ENCODE results near the gene SLC29A1.
A peak's percentile ranks its signal among the peaks of the same experiment; 100 is the strongest.

The SLC29A1 gene

DNA sequence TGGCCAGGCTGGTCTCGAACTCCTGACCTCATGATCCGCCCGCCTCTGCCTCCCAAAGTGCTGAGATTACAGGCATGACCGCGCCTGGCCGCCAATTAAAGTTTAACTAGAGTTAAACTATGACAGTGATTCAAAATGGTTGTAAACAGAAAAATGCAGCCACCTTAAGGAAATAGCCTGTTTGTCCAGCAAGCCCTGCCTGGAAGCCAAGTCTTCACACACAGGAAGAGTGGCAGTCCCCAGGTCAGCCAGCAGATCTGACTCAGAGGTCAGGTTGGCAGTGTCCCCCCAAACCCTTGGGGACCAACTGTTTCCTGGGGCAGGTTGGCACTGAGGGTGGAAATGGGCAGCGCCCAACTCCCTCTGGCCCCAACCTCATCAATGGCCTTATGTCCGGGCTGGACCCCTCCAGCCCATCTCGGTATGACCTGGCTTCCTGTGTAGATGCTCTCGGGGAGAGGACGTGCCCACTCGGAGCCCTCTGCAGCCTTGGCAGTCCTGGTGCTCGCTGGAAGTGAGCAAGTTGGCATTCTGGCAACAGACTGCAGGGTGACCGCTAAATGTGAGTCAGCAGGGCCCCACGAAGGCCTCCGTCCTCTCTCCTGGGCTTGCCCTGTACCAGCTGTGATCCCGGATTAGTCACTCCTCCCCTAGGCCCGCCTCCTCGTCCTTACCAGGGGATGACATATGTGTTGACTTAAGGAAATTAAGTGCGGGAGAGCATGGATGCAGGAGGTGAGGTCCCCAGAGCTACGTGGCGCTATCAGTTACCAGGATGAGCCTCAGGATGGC, 13.8 kb downstream of the SLC29A1 start:
- peak; percentile 77 for DNase-seq (ENCODE audit: low spot score)

DNA sequence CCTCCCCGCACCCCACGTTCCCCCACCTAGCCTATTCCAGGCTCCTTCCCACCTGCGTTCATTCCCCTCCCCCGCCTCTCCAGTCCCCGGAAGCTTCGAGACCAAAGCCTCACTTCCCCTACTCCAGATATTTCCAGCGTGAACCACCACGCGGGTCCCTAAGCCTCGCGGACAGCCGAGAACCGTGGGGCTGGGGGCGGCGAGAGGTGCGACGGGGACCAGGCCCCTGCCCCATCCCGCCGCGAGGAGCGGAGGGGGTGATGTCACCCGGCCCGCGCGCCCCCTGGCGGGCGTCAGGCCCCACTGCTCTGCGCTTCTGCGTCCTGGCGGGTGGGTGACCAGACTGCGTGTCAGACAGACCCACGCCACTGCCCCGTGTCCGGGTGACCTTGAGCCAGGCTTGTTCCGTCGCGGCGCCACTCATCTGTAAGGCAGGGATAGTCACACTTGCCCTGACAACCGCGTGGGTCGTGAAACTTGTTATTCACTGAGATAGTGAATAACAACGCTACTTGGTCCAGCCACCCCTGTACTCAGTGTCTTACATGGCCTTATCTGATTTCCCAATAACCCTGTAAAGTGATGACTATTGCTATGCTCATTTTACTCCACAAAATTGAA, 14.5 kb downstream of the SLC29A1 start:
- peak; percentile 83 for DNase-seq (ENCODE audit: low spot score)

DNA sequence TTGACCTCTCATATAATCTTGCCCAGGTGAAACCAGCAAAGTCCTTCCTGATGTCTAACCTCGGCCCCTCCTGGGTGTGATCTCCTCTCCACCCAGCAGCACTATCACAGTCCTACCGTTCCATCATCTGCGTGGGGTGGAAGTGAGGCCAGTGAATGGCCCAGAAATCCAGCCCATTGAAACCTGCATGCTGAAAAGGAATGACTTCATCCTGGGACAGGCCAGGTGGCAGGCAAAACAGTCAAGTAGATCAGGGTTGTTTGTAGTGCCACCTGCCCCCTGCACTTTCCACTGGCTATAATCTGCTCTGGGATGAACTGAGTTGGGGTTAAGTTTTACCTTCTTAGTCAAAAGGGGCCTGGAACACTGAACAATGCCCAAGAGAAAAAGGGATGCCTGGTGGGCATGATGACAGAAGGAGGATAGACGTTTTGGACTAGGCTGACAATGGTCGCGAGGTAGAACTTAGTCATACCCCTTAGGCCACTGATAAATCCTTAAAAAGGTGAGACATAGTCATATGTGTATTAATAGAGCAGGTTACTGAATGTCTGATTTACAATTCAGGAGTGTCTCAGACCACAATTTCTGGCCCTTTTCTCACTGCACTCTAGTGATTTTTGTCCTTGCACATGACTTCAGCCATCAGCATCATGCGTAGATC, 15.4 kb downstream of the SLC29A1 start:
- DNase-seq (ENCODE audit: low spot score), result no peak

DNA sequence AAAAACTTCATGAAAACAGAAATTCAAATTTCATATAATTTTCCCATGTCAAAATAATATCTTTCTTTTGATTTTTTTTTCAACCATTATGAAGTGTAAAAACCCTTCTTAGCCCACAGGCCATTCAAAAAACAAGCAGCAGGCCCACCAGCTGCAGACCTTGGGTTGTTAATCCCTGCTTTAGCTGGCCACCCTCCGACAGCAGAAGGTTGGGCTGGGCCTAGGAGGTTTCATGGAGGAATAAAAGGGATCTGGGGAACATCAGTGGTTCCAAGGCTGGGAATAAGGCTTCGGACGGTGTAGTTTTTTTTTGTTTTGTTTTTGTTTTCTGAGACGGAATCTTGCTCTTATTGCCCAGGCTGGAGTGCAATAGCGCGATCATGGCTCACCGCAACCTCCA, 19.9 kb downstream of the SLC29A1 start:
- no peak for DNase-seq (ENCODE audit: low spot score)

DNA sequence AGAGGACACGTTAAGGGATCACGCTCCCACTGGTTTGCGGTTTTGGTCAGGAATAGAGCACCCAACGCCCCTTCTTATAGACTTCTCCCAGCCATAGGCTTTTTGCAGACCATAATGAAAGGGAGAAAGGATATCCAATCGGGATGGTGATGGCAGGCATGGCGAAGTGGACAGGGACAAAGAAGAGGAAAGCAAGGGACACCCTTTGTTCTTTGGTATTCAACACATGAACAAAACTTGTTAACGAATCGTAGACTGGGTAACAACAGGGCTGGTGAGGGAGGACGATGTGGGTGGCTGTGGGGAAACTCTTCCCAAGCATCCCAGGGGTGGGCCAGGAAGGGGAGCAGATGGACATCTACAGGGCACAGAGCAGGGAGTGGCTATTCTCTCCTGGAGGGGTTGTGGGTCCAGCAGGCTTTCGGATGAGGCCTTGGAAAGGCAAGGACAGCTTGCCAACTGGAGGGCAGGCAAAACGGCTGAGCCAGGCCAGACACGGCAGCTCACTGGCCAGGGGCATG, 22.1 kb downstream of the SLC29A1 start:
- DNase-seq (ENCODE audit: low spot score), result no peak

DNA sequence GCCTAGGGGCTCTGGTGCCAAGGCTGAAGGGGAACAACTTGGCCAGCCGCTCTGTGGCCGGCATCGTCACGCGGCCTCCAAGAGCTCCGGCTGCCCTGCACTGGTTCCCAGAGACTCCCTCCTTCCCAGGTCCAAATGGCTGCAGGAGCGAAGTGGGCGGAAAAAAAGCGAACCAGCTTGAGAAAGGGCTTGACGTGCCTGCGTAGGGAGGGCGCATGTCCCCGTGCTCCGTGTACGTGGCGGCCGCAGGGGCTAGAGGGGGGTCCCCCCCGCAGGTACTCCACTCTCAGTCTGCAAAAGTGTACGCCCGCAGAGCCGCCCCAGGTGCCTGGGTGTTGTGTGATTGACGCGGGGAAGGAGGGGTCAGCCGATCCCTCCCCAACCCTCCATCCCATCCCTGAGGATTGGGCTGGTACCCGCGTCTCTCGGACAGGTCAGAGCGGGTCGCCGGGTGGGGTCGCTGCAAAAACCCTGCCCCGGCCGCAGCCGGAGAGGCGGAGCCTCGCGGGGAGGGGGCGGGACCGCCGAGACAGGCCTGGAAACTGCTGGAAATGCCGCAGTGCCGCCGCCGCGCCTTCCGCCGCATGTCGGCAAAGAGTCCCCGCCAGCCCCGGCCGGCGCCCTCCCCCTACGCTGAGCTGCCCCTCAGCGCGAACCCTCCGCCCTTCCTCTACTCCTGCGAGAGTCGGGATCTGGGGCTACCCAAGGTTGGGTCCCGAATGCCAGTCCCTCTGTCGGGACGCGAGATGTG, 22.7 kb downstream of the SLC29A1 start:
- peak; percentile 76 for DNase-seq (ENCODE audit: low spot score)

DNA sequence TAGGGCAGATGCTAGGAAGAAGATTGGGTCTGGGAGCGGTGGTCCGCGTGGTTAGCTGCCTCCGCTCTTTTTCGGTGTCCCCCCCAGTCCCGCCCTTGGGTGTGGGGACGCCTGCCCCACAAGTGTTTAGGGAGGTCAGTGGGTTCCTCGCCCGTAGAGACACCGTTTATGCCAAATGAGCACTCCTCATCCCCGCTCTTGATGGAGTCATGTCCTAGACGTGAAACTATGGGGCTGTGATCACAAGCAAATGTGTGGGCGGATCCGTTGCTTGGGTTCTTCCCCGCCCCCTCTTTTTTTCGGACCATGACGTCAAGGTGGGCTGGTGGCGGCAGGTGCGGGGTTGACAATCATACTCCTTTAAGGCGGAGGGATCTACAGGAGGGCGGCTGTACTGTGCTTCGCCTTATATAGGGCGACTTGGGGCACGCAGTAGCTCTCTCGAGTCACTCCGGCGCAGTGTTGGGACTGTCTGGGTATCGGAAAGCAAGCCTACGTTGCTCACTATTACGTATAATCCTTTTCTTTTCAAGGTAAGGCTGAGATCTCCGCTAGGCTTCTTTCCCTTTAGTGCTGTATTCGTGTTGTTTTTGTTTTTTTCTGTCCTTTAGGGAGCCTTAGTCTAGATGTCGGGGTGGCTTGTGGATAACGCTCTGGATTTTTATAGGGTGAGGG, 23.4 kb downstream of the SLC29A1 start, which contains the start of gene HSP90AB1:
TSS of gene HSP90AB1 (plus strand) at position 439 of the 675 bp plus-strand sequence. CDS start 1,529 bp downstream, outside the sequence.
- DNase-seq (ENCODE audit: low spot score), result peak; percentile 96

DNA sequence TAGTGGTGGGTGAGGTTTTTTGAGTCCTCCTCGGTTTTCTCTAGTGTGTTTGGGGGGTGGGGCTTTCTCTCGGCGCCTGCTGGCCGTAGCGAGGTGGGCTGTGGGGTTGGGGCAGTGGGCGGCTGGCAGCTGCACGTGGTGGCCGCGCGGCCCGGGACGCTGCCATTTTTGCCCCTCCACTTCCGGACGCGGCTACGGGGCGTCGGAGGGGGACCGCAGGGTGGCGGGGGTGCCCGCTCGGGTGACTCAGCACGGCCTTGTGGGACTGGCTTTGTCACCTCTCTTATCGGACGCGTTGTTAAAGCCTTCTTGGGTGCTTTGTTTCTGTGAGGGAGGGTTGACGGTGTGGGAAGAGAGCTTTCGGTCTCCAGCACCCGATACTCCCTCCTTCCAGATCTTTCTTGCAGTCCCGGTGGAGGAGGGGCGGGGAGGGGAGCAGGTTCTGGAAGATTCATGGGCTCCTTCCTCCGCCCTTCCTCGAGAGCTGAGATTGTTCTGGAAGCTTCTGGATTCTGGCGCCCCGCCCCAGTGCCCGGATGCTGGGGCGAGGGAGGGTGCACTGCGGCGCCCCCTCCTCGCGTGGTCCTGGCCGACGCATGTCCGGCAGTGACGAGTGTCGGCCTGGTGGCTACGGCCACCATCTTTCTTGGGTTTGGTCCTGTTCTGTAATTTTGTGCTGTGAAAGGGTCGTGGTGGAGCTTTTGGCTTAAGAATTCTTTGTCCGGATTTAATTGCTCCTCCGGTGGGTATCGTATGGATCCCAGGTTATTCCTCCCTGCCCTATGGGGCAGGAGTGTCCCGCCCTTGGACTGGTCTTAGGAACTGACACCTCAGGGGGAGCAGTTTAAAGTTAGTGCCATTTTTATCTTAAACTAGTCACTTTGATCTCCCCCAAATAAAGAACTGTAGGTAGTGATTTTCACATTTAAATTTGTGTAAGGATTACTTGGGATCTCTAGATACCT, 24.2 kb downstream of the SLC29A1 start:
- peak; percentile 79 for DNase-seq (ENCODE audit: low spot score)

DNA sequence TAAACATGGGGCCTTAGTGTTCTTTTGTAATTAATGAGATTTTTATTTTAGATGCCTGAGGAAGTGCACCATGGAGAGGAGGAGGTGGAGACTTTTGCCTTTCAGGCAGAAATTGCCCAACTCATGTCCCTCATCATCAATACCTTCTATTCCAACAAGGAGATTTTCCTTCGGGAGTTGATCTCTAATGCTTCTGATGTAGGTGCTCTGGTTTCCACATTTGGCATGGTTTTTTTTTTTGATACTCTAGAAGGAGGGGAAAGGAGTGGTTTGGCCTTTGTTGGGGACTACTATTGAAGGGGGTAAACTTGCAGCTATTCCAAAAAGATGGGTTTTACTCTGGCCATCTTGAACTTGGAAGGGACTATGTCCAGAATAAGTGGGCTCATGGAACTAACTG, 25.2 kb downstream of the SLC29A1 start:
- no peak for DNase-seq (ENCODE audit: low spot score)

DNA sequence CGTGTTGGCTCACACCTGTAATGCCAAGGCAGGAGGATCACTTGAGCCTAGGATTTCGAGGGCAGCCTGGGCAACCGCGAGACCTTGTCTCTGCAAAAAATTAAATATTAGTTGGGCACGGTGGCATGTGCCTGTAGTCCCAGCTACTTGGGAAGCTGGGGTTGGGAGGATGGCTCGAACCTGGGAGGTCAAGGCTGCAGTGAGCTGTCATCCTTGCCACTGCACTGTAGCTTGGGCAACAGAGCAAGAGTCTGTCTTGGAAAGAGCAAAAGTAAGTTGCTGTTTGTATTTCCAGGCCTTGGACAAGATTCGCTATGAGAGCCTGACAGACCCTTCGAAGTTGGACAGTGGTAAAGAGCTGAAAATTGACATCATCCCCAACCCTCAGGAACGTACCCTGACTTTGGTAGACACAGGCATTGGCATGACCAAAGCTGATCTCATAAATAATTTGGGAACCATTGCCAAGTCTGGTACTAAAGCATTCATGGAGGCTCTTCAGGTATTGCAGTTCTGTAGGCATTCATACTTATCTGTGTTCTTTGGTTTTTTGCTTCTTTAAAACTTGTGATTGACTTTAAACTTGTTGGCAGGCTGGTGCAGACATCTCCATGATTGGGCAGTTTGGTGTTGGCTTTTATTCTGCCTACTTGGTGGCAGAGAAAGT, 25.8 kb downstream of the SLC29A1 start:
- DNase-seq (ENCODE audit: low spot score), result no peak

DNA sequence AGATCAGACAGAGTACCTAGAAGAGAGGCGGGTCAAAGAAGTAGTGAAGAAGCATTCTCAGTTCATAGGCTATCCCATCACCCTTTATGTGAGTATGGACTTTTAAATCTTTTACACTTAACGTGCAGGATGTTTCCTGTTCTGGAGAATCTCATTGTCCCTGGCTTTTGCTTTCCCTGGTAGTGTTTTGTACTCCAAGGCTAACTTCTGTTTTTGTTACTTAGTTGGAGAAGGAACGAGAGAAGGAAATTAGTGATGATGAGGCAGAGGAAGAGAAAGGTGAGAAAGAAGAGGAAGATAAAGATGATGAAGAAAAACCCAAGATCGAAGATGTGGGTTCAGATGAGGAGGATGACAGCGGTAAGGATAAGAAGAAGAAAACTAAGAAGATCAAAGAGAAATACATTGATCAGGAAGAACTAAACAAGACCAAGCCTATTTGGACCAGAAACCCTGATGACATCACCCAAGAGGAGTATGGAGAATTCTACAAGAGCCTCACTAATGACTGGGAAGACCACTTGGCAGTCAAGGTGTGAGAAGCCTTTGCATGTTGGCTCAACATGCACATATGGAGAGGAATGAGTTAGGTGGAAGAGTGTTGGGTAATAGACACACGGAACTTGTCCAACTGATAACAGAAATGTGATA, 26.8 kb downstream of the SLC29A1 start:
- DNase-seq (ENCODE audit: low spot score), result no peak

DNA sequence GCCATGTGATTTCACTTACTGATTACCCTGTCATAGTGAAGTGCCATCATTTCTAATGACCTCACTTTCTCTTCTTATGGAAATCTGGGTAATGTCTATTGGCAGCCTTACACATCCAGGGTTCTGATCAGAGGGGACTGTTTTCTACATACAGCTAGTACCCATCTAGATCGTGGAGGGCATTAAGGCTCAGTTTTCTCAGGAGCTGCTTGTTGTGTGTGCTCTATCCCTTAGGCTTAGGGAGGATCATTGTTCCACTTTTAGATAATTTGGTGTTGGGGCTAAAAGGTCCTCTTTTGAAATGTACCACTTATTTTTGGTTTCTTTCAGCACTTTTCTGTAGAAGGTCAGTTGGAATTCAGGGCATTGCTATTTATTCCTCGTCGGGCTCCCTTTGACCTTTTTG, 27.3 kb downstream of the SLC29A1 start:
- DNase-seq (ENCODE audit: low spot score), result no peak

DNA sequence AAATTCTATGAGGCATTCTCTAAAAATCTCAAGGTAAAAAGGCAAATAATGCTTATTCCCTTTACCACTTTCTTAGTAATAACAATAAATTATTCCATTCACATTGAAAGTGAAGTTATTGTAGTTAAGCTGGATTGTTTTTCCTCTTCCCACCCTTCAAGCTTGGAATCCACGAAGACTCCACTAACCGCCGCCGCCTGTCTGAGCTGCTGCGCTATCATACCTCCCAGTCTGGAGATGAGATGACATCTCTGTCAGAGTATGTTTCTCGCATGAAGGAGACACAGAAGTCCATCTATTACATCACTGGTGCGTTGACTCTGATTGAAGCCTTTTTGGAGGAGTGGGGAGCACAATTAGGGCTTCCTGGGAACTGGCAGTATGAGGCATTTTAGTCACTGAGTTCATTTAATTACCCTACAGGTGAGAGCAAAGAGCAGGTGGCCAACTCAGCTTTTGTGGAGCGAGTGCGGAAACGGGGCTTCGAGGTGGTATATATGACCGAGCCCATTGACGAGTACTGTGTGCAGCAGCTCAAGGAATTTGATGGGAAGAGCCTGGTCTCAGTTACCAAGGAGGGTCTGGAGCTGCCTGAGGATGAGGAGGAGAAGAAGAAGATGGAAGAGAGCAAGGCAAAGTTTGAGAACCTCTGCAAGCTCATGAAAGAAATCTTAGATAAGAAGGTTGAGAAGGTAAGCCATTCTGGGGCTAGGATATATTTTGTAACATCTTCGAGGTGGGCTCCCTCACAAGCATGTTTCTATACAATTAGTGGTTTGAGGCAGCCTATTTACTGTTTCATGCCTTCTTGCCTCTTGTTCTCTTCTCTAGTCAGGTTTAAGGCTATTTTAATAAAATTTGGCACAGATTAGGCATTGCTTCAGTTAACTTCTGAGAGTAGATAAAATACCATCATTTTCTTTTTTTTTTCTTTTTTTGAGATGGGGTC, 28.5 kb downstream of the SLC29A1 start:
- no peak for DNase-seq (ENCODE audit: low spot score)

DNA sequence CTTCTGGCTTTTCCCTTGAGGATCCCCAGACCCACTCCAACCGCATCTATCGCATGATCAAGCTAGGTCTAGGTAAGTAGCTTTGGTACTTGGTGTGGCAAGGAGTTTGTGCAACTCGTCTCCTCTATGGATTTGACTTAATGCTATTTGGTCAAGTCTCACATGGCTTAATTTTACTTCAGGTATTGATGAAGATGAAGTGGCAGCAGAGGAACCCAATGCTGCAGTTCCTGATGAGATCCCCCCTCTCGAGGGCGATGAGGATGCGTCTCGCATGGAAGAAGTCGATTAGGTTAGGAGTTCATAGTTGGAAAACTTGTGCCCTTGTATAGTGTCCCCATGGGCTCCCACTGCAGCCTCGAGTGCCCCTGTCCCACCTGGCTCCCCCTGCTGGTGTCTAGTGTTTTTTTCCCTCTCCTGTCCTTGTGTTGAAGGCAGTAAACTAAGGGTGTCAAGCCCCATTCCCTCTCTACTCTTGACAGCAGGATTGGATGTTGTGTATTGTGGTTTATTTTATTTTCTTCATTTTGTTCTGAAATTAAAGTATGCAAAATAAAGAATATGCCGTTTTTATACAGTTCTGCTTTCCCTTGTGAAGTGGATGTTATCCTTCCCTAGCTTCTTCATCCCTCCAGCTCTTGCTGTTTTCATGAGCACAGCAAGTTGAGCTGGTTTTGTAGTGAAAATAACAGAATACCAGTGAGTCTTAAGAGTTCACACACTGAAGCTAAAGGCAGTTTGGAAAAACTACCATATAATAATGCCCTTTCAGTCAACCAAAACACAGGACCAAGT, 30.1 kb downstream of the SLC29A1 start:
- DNase-seq (ENCODE audit: low spot score), result no peak

DNA sequence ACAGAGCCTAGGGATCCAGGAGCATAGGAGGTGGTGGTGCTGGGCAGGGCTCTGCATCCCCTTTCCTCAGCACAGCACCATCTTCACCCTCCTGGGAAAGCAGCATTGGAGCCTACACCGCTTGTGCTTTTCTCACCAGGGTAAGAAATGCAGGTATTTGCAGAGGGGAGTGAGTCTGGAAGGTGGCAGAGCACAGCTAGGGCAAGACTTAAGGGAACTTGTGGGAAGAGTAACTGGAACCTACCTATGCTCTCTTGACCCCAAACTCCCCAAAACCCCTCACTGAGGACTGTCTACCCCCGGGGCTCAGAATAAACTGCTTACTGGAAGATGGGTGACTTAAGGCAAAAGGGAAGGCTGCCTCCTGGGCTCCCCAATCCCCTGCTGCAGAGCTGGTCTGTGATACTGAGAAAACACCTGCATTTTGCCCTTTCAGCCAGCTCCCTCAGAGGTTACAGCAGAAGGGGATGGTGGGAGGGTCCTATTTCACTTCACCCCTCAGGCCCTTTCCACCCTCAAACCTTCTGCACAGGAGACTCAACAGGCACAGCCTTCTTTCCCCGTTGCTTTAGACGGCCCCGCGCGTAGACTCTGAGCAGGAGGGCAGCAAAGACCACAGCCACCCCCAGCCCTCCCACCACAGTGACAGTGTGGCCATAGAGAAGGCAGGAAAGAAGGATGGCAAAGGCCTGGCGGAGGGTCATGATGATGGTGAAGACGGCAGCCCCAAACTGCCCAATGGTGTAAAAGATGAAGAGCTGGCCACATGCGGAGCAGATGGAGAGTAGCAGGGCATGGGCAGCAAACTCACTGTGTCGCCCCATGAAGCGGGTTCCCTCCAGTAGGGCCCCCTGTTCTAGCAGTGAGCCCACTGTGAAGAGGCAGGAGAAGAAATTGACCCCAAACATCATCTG, 31.1 kb downstream of the SLC29A1 start:
- DNase-seq (ENCODE audit: low spot score), result no peak

All from putamen (tissue), 1 donor.